ENCODE results near the gene RPLP2.

The RPLP2 gene

GRCh38 chr11:848380-848931 lies 38.7 kb downstream of the RPLP2 start:
- Histone ChIP-seq H4K20me1 (ENCODE audit: control insufficient read depth, insufficient read depth, low read depth, low read length) (peaks cover 4% of the 10 kb centered on the region; the same call in 1 of the 2 replicates), H3K9me2 (replicated peaks; ENCODE audit: control insufficient read depth, low read length) (no peaks in the 10 kb centered on the region), H3K4me2 (ENCODE audit: low read length) (peak overlapping the region; percentile 82), H3K36me3 (ENCODE audit: control insufficient read depth, low read length) (no peaks in the 10 kb centered on the region), H3K4me1 (ENCODE audit: control insufficient read depth, low read length) (peaks cover 30% of the 10 kb centered on the region), H3K27me3 (ENCODE audit: control insufficient read depth, low read length) (peaks cover 26% of the 10 kb centered on the region), H3F3A (ENCODE audit: control insufficient read depth, insufficient read depth) (no peaks in the 10 kb centered on the region), H3K4me3 (ENCODE audit: low read length) (peak overlapping the region; percentile 67), H3K79me2 (ENCODE audit: control insufficient read depth, low read length) (no peaks in the 10 kb centered on the region), H3K27ac (ENCODE audit: low read depth, low read length) (no peak overlapping the region), H3K9me3 (ENCODE audit: control insufficient read depth, insufficient read depth, low read length) (no peaks in the 10 kb centered on the region)
- TF ChIP-seq CTCF (IDR thresholded peaks at IDR 0.05; ENCODE audit: low read depth, low read length, poor library complexity, severe bottlenecking) (peak; percentile 91), EZH2phosphoT487 (IDR thresholded peaks at IDR 0.05; ENCODE audit: borderline replicate concordance, low read length) (no peak)

GRCh38 chr11:849104-849824 lies 39.5 kb downstream of the RPLP2 start:
- Histone ChIP-seq H4K20me1 (ENCODE audit: control insufficient read depth, insufficient read depth, low read depth, low read length) (peaks cover 4% of the 10 kb centered on the region; the same call in 1 of the 2 replicates), H3K27me3 (ENCODE audit: control insufficient read depth, low read length) (peaks cover 19% of the 10 kb centered on the region), H3K36me3 (ENCODE audit: control insufficient read depth, low read length) (no peaks in the 10 kb centered on the region), H3F3A (ENCODE audit: control insufficient read depth, insufficient read depth) (no peaks in the 10 kb centered on the region), H3K27ac (ENCODE audit: low read depth, low read length) (no peak overlapping the region), H3K9me2 (replicated peaks; ENCODE audit: control insufficient read depth, low read length) (no peaks in the 10 kb centered on the region), H3K4me2 (ENCODE audit: low read length) (peak overlapping the region; percentile 82), H3K9me3 (ENCODE audit: control insufficient read depth, insufficient read depth, low read length) (no peaks in the 10 kb centered on the region), H3K4me1 (ENCODE audit: control insufficient read depth, low read length) (peaks cover 22% of the 10 kb centered on the region), H3K79me2 (ENCODE audit: control insufficient read depth, low read length) (no peaks in the 10 kb centered on the region), H3K4me3 (ENCODE audit: low read length) (peak overlapping the region; percentile 67)
- TF ChIP-seq CTCF (IDR thresholded peaks at IDR 0.05; ENCODE audit: low read depth, low read length, poor library complexity, severe bottlenecking) = no peak
- no peak for TF ChIP-seq EZH2phosphoT487 (IDR thresholded peaks at IDR 0.05; ENCODE audit: borderline replicate concordance, low read length)

- H3K27me3 ChIP-seq (ENCODE audit: control insufficient read depth, low read length) = peaks cover 19% of the 10 kb centered on the region
- H3K9me2 ChIP-seq (replicated peaks; ENCODE audit: control insufficient read depth, low read length) = no peaks in the 10 kb centered on the region
- peak overlapping the region; percentile 40; the same call in 1 of the 2 replicates for H3K4me2 ChIP-seq (ENCODE audit: low read length)
- no peak for TF ChIP-seq EZH2phosphoT487 (IDR thresholded peaks at IDR 0.05; ENCODE audit: borderline replicate concordance, low read length)
- no peak for TF ChIP-seq CTCF (IDR thresholded peaks at IDR 0.05; ENCODE audit: low read depth, low read length, poor library complexity, severe bottlenecking)
- no peaks in the 10 kb centered on the region for H3F3A ChIP-seq (ENCODE audit: control insufficient read depth, insufficient read depth)
- H4K20me1 ChIP-seq (ENCODE audit: control insufficient read depth, insufficient read depth, low read depth, low read length) = peaks cover 4% of the 10 kb centered on the region; the same call in 1 of the 2 replicates
- no peaks in the 10 kb centered on the region for H3K9me3 ChIP-seq (ENCODE audit: control insufficient read depth, insufficient read depth, low read length)
- no peaks in the 10 kb centered on the region for H3K36me3 ChIP-seq (ENCODE audit: control insufficient read depth, low read length)
- H3K27ac ChIP-seq (ENCODE audit: low read depth, low read length) = no peak overlapping the region
- 0 out of 2 replicates have a peak overlapping the region, but pooled peaks have one; percentile 10 for H3K4me3 ChIP-seq (ENCODE audit: low read length)
- peaks cover 15% of the 10 kb centered on the region for H3K4me1 ChIP-seq (ENCODE audit: control insufficient read depth, low read length)
- no peaks in the 10 kb centered on the region for H3K79me2 ChIP-seq (ENCODE audit: control insufficient read depth, low read length)
These were observed 40.4 kb downstream of the RPLP2 start for GRCh38 chr11:849951-850774.

Measured in DOHH2 (cell line).